ENCODE data around the gene AMY2B.
"Not testable (repeated sequence)": the region's sequence is repeated elsewhere in the genome, so short reads cannot be mapped to it uniquely, and the experiment has no call there.

The AMY2B gene

GRCh38 chr1:103627436-103627835, 56.0 kb downstream of the AMY2B start:
- not testable (repeated sequence) for DNase-seq
